ENCODE results near the gene CFLAR. TPM values are rescaled to one million over a fixed set of nuclear protein-coding genes. Genes with fewer than 3 reads are reported as not detected.
A peak's percentile ranks its signal among the peaks of the same experiment; 100 is the strongest.

The CFLAR gene
- total and polyA plus RNA-seq, 2 of the 13 experiments (the other 11 are each of a cell fraction or from before 2014, with no cell fraction given), result 43.8 to 92.1 TPM

- TF ChIP-seq ZNF362 (CRISPR knock-in tag; IDR thresholded peaks at IDR 0.05; ENCODE audit: borderline replicate concordance) (peak; percentile 77), EP300 (IDR thresholded peaks at IDR 0.05; ENCODE audit: low read depth in 2 of 2, low read length in 2 of 2) (no peak; a peak in 1 of 4 replicates), EP300 (CRISPR knock-in tag; IDR thresholded peaks at IDR 0.05; ENCODE audit: borderline replicate concordance) (peak; percentile 25; the same call in 1 of the 2 replicates), RORA (CRISPR knock-in tag; IDR thresholded peaks at IDR 0.05) (no peak), RFX1 (IDR thresholded peaks at IDR 0.05) (no peak), PHF20 (CRISPR knock-in tag; IDR thresholded peaks at IDR 0.05) (0 out of 2 replicates have a peak, but pooled peaks have one; percentile 13), ZNF329 (CRISPR knock-in tag; IDR thresholded peaks at IDR 0.05; ENCODE audit: low read depth) (no peak), POLR2AphosphoS5 (IDR thresholded peaks at IDR 0.05; ENCODE audit: low read depth, low read length) (peak; percentile 53), ZNF205 (CRISPR knock-in tag; IDR thresholded peaks at IDR 0.05) (no peak), ZNF432 (CRISPR knock-in tag; IDR thresholded peaks at IDR 0.05; ENCODE audit: borderline replicate concordance) (no peak), MTF1 (CRISPR knock-in tag; IDR thresholded peaks at IDR 0.05) (no peak), HIC2 (CRISPR knock-in tag; IDR thresholded peaks at IDR 0.05; ENCODE audit: low read depth) (0 out of 2 replicates have a peak, but pooled peaks have one; percentile 23), ZNF136 (CRISPR knock-in tag; IDR thresholded peaks at IDR 0.05; ENCODE audit: low read depth) (peak; percentile 77; the same call in 1 of the 2 replicates), ZNF879 (CRISPR knock-in tag; IDR thresholded peaks at IDR 0.05) (peak; percentile 67), DNMT3B (CRISPR knock-in tag; conservative IDR thresholded peaks at IDR 0.05) (no peak), NBN (conservative IDR thresholded peaks at IDR 0.05) (no peak), LBX2 (CRISPR knock-in tag; IDR thresholded peaks at IDR 0.05; ENCODE audit: borderline replicate concordance) (no peak), ELF1 (CRISPR knock-in tag; IDR thresholded peaks at IDR 0.05) (peak; percentile 73; the same call in 1 of the 2 replicates), ZNF142 (CRISPR knock-in tag; IDR thresholded peaks at IDR 0.05) (peak; percentile 86; the same call in 1 of the 2 replicates), PAX8 (CRISPR knock-in tag; IDR thresholded peaks at IDR 0.05; ENCODE audit: borderline replicate concordance) (peak; percentile 92)
Measured at GRCh38 chr2:201118121-201118960, 2.4 kb downstream of the CFLAR start (continued).
